K562 (cell line): ENCODE measurements around the gene NCDN.

Experiments used
- HDAC2 ChIP-seq: fragments of 450-650 bp; IDR thresholded peaks from 2 replicates; pipeline ENCODE4 v1.6.1; 2016; ENCODE audit warnings: mild to moderate bottlenecking
- POLR2A ChIP-seq: fragments of 450-650 bp; conservative IDR thresholded peaks from 2 replicates; pipeline ENCODE4 v1.6.1; 2016
- ZNF778 ChIP-seq: fragments of 450-650 bp; formaldehyde crosslinking; IDR thresholded peaks from 2 replicates; pipeline ENCODE4 v1.4.0; 2020; ENCODE audit warnings: mild to moderate bottlenecking, moderate library complexity
- TF ChIP-seq, protein P1 (sequence below), 3 experiments: IDR thresholded peaks in 2 of 3; conservative IDR thresholded peaks in 1 of 3; 2 replicates each; pipeline ENCODE4 v1.5.1; 2011 to 2012; ENCODE audit warnings: low read length in 3 of 3, mild to moderate bottlenecking in 3 of 3, control low read depth in 2 of 3, improper control_type of control experiment in 1 of 3, inconsistent platforms in 1 of 3, low read depth in 1 of 3, mixed read lengths in 1 of 3, moderate library complexity in 1 of 3; ENCODE audit not compliant: insufficient read depth in 2 of 3

DNA sequence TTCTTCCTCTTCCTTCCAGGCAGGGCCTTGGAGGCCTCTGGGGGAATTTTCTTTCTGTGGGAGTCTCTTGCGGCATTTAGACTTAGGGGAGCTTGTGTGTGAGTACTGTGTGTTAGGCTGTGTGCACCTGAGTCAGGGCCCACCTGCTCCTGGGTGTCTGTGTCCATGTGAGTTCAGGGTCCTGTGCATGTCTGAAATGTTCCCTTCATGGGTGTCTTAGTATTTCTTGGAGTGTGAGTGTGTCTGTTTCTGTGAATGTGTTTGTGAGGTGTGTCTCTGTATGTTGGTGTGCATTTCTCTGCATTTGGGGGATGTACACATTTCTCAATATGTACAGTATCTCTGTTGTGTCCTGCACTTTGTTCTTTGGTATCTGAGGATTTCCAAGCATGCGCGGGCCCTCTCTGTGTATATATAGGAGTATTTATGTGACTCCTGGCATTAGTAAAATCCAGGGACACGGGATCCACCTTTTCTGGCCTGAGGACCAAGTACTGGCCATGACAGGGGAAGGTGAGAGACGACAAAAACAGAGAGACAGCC lies 17.9 kb downstream of the NCDN start:
- TF ChIP-seq, protein P1, sequence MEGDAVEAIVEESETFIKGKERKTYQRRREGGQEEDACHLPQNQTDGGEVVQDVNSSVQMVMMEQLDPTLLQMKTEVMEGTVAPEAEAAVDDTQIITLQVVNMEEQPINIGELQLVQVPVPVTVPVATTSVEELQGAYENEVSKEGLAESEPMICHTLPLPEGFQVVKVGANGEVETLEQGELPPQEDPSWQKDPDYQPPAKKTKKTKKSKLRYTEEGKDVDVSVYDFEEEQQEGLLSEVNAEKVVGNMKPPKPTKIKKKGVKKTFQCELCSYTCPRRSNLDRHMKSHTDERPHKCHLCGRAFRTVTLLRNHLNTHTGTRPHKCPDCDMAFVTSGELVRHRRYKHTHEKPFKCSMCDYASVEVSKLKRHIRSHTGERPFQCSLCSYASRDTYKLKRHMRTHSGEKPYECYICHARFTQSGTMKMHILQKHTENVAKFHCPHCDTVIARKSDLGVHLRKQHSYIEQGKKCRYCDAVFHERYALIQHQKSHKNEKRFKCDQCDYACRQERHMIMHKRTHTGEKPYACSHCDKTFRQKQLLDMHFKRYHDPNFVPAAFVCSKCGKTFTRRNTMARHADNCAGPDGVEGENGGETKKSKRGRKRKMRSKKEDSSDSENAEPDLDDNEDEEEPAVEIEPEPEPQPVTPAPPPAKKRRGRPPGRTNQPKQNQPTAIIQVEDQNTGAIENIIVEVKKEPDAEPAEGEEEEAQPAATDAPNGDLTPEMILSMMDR (IDR thresholded peaks at IDR 0.05 in 2 of 3, conservative IDR thresholded peaks at IDR 0.05 in 1 of 3; ENCODE audit: insufficient read depth in 2 of 3, low read depth in 1 of 3, low read length in 3 of 3) = no peak
- TF ChIP-seq HDAC2 (no peak), POLR2A (no peak), ZNF778 (CRISPR knock-in tag) (no peak)
